ENCODE results near the gene GPR75. TPM values are rescaled to one million over a fixed set of nuclear protein-coding genes. Genes with fewer than 3 reads are reported as not detected.

Gene GPR75
- 1.5 to 2.3 TPM (median 1.9 TPM) in 5 replicates for total RNA-seq (2022; extraction: Qiagen RNA extraction; ENCODE audit: low read depth)

DNA sequence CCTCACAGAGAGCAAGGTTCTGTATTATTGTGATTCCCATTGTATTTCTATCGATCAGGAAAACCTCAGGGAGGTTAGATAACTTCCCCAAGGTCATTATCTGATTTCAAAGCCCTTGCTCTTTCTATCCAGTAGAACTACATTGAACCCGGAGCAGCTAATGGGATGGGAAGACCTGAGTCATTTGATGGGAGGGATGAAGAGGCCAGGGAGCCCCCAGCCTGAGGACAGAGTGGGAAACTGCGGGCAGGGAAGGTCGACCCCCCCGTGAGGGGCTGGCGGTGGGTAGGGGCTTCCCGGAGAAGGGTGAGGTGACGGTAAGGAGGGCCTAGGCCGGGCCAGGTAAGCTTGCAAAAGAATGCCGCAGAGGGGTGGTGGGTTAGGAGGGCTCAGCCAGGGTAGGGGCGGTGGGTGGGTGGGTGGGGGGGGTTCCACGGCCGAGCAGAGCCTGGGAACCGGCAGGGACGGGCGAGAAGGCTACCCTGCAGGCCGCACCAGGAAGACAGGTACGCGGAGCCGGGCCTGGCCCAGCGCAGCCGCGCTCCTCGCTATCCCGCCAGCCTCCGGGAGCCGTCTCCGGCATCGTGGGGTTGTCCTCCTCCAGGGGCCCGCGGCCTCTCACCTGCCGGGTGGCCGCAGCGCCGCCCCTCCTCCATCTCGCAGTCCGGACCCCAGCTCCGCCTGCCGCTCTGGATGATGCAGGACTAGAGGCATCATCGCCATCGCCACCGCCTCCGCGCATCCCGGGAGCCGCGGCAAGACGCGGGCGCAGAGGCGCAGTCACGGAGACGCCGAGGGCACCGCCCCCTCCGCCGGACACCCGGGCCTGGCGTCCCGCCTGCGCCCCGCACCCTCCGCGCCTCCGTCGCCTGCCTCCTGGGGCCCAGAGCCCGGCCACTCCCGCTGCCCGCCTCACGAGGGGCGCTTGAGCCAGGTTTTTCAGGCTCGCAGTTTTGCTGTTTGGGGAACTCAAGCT lies at the start of gene GPR75:
Gene GPR75, minus strand, starts transcription at position 762 of the 976 bp plus-strand sequence. CDS start 5,211 bp downstream, outside the sequence.

Other genes with a start within 250 kb of the GPR75 start
- 10.0 to 14.9 TPM (median 11.5 TPM) in 5 replicates for gene CHAC2, start 92.2 kb downstream of the GPR75 start, total RNA-seq (2022; extraction: Qiagen RNA extraction; ENCODE audit: low read depth)
- 11.4 to 13.7 TPM (median 12.6 TPM) in 5 replicates for gene ASB3, start 73.0 kb downstream of the GPR75 start, total RNA-seq (2022; extraction: Qiagen RNA extraction; ENCODE audit: low read depth)
- 46.0 to 64.8 TPM (median 60.6 TPM) in 5 replicates for gene ERLEC1, start 72.9 kb downstream of the GPR75 start, total RNA-seq (2022; extraction: Qiagen RNA extraction; ENCODE audit: low read depth)
- gene PSME4, start 111.0 kb upstream of the GPR75 start, total RNA-seq (2022; extraction: Qiagen RNA extraction; ENCODE audit: low read depth): 43.2 to 48.1 TPM (median 43.4 TPM) in 5 replicates

Data from A549 treated with ZK216348 at 1 μM for 4 hours (cell line).